Activated T-cell treated with anti-CD3 and anti-CD28 coated beads, Interleukin-2, amount 50 U/mL, for 72 hours (primary cell): ENCODE data around the gene MCC. TPM values are rescaled to one million over a fixed set of nuclear protein-coding genes. Genes with fewer than 3 reads are reported as not detected.
"Not testable (repeated sequence)": the region's sequence is repeated elsewhere in the genome, so short reads cannot be mapped to it uniquely, and the experiment has no call there.

Experiments
- ATAC-seq, 2 donors: fragments of 150-1000 bp; cut with Tn5 transposase; replicated peaks in 1 of 2; 2 replicates each; pipeline ENCODE4 v1.10.0; 2021; ENCODE audit warnings: moderate library complexity in 2 of 2, mild to moderate bottlenecking in 1 of 2
- DNase-seq, 2 donors: peaks; one replicate each; pipeline ENCODE4 v3.0.0; 2021 to 2022; ENCODE audit warnings: mixed read lengths in 1 of 2
- H3K27ac Mint-ChIP-seq: one replicate; pipeline ENCODE4 v1.8.0; 2022; ENCODE audit warnings: mild to moderate bottlenecking, moderate library complexity, mixed read lengths
- H3K27me3 Mint-ChIP-seq: one replicate; pipeline ENCODE4 v1.8.0; 2022; ENCODE audit warnings: low read depth, mixed read lengths
- H3K36me3 Mint-ChIP-seq, 2 donors: one replicate each; pipeline ENCODE4 v1.8.0; 2022; ENCODE audit warnings: mixed read lengths in 2 of 2, mild to moderate bottlenecking in 1 of 2; ENCODE audit not compliant: insufficient read depth in 2 of 2
- H3K4me1 Mint-ChIP-seq: one replicate; pipeline ENCODE4 v1.8.0; 2022; ENCODE audit warnings: low read depth, mixed read lengths
- H3K4me3 Mint-ChIP-seq, 2 donors: one replicate each; pipeline ENCODE4 v1.8.0; 2022; ENCODE audit warnings: mild to moderate bottlenecking in 2 of 2, mixed read lengths in 2 of 2, moderate library complexity in 2 of 2
- H3K9me3 Mint-ChIP-seq, 2 donors: one replicate each; pipeline ENCODE4 v1.8.0; 2022; ENCODE audit warnings: mixed read lengths in 2 of 2
- total RNA-seq, 2 donors: library from RNA; stranded (reverse); gene quantifications; one replicate each; pipeline ENCODE4 v1.2.3, GENCODE V29; 2022

The MCC gene
- total RNA-seq, 2 donors from 2014 or later, result 3.3 to 4.2 TPM

DNA sequence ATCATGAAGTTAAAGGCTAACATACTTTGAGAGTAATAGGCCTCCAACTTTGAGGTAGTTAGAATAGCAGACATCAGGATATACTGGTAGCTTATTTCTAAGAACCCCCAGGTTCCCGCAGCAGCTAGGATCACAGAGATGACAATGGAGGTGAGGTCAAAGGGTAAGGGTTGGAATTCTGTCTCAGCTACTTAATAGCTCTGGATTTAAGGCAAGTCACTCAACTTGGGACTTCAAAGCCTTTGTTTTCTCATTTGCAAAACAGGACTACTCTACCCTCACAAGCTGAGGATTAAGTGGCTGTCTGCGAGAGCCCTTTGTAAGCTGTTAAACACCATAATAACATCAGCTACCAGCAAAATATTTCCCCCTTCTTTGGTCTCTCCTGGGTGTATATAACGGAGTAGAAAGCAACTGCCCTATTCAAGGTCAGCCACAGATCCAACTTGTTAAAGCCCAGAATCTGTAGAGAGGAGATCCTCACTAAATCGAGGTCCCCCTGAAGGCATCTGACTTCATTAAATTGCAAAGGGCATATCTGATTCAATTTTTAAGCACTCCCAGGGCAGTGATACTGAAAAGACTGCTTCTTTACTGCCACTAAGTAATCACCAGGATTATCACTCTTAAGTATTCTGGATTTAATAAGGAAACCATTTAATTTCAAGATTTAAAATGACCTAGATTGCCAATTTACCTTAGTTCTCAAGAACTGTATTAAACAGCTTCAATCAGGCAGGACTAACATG, 407.0 kb downstream of the MCC start:
- H3K27ac Mint-ChIP-seq, result no peak overlapping the region
- H3K27me3 Mint-ChIP-seq, result no peaks in the 10 kb centered on the region
- H3K4me3 Mint-ChIP-seq, result no peak overlapping the region
- H3K4me1 Mint-ChIP-seq, result no peaks in the 10 kb centered on the region
- peaks cover 4 to 6% of the 10 kb centered on the region in 2 donors for H3K9me3 Mint-ChIP-seq
- DNase-seq (no peak), ATAC-seq (no peak)
- peaks cover 0 to 5% of the 10 kb centered on the region in 2 donors for H3K36me3 Mint-ChIP-seq

DNA sequence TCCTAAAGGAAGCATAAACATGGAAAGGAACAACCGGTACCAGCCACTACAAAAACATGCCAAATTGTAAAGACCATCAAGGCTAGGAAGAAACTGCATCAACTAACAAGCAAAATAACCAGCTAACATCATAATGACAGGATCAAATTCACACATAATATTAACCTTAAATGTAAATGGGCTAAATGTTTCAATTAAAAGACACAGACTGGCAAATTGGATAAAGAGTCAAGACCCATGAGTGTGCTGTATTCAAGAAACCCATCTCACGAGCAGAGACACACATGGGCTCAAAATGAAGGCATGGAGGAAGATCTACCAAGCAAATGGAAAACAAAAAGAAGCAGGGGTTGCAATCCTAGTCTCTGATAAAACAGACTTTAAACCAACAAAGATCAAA, 411.6 kb downstream of the MCC start:
- H3K4me1 Mint-ChIP-seq, H3K9me3 Mint-ChIP-seq, H3K27ac Mint-ChIP-seq, ATAC-seq, H3K36me3 Mint-ChIP-seq, H3K27me3 Mint-ChIP-seq, H3K4me3 Mint-ChIP-seq, DNase-seq: not testable (repeated sequence)

DNA sequence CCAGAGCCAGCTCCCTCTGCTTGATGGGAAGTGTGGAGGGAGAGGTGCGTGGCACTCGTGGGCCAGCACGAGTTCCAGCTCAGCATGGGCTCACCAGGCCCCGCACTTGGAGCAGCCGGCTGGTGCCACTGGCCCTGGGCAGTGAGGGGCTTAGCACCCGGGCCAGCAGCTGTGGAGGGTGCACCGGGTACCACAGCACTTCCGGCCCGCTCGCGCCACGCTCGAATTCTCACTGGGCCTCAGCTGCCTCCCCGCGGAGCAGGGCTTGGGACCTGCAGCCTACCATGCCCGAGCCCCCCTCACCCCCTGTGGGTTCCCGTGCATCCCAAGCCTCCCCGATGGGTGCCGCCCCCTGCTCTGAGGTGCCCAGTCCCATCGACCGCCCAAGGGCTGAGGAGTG, 413.2 kb downstream of the MCC start:
- H3K4me3 Mint-ChIP-seq, result no peak overlapping the region
- no peaks in the 10 kb centered on the region for H3K27me3 Mint-ChIP-seq
- DNase-seq (no peak), ATAC-seq (no peak)
- no peak overlapping the region for H3K27ac Mint-ChIP-seq
- peaks cover 6% of the 10 kb centered on the region for H3K4me1 Mint-ChIP-seq
- H3K36me3 Mint-ChIP-seq, result peaks cover 3 to 8% of the 10 kb centered on the region in 2 donors
- H3K9me3 Mint-ChIP-seq, result peaks cover 4 to 8% of the 10 kb centered on the region in 2 donors

DNA sequence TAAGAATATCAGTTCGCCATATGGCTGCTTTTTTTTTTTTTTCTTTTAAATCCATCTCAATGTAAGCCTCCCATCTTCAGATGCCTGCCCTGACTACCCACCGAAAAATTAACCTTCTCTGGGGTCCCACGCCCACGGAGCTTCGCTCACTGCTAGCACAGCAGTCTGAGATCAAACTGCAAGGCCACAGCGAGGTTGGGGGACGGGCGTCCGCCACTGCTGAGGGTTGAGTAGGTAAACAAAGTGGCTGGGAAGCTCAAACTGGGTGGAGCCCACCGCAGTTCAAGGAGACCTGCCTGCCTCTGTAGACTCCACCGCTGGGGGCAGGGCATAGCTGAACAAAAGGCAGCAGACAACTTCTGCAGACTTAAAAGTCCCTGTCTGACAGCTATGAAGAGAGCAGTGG, 414.6 kb downstream of the MCC start:
- H3K36me3 Mint-ChIP-seq, ATAC-seq, H3K4me3 Mint-ChIP-seq, H3K4me1 Mint-ChIP-seq, H3K9me3 Mint-ChIP-seq, H3K27ac Mint-ChIP-seq, H3K27me3 Mint-ChIP-seq: not testable (repeated sequence)
- peak in 1 of 2 donors; percentile 7 for DNase-seq

DNA sequence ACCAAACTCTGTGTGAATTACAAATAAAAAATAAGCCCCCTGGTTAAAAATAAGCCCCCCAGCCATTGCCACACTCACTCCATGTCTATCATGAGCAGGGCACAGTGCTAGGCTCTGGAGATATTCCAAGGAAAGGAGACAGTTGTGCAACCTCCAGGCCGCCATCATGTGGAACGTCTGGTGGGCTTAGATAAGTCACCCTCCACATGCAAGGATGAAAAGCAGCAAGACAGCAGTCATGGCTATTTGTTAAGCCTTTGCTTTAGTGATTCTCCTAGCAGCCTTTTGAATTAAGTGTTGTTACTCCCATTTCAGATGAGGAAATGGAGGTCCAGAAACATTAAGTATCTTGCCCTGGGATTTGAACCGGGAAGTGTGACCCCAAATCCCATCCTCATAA, 416.9 kb downstream of the MCC start:
- Mint-ChIP-seq H3K9me3 (peaks cover 0 to 2% of the 10 kb centered on the region in 2 donors), H3K4me3 (no peak overlapping the region), H3K36me3 (peaks cover 3 to 4% of the 10 kb centered on the region in 2 donors), H3K27ac (no peak overlapping the region), H3K27me3 (no peaks in the 10 kb centered on the region), H3K4me1 (peaks cover 6% of the 10 kb centered on the region)
- DNase-seq, result no peak
- ATAC-seq, result no peak

DNA sequence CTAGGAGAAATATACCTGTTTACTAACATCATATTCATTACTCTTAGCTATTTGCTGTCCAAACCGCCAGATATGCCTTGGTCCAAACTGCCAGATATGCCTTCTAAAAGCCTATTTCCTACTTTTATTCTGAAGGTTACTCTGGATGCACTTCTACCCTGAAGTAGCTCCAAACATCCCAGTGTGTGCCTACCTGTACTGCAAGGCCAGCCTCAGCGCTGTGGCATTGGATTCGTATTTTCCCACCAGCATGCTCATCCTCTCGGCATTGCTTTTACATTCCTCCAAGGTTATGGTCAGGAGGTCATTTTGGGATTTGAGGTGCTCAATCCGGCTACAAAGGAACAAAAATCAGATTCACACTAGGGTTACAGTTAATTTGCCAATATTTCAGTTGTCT, 417.4 kb downstream of the MCC start:
- H3K4me3 Mint-ChIP-seq, result no peak overlapping the region
- DNase-seq, result no peak
- no peak overlapping the region for H3K27ac Mint-ChIP-seq
- peaks cover 1 to 3% of the 10 kb centered on the region in 2 donors for H3K36me3 Mint-ChIP-seq
- no peak for ATAC-seq
- peaks cover 6% of the 10 kb centered on the region for H3K4me1 Mint-ChIP-seq
- H3K27me3 Mint-ChIP-seq, result no peaks in the 10 kb centered on the region
- H3K9me3 Mint-ChIP-seq, result peaks cover 0 to 2% of the 10 kb centered on the region in 2 donors

DNA sequence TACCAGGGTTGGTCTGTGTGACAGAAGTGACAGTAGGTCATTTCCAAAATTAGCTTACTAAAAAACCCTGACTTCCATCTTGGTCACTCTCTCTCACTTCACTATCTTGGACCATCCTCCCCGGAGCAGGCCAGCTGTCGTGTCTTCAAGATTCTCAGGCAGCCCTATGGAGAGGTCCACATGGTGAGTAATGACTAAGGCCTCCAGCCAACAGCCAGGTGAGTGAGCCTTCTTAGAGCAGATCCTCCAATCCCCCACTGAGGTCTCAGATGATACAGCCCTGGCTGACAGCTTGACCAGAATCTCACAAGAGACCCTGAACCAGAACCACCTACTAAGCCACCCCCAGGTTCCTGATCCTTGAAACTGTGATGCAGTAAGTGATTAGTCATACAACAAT, 419.7 kb downstream of the MCC start:
- no peak for DNase-seq

DNA sequence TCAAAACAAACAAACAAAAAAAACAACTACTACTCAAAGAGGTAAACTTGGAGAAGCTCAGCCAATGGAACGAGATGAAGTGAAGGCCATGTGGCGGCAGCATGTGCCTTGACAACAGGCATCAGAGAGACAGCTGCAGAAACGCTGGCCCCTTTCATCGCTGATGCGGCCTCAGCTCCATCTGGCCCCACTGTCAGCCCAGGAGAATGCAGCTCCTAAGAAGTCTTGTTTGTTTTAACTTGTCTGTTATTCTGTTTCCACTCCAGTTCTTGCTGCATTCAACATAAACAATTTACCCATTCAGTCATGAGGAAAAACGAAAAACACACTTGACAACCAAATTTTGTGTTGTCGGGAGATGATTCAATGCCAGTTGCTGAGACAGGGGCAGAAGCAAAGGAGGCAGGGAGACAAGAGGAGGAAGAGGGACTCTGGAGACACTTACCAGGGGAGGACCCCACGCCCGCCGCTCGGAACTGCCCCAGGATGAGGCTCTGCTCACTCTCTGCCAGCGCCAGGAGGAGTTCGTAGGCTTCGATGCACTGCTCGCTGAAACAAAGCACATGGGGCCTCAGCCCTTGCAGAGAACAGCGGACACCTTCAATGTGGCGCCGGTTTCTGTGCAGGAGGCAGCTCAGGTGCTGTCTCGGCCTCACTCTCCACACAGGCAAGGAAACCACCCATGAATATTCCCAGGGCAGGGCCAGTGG, 420.5 kb downstream of the MCC start:
- Mint-ChIP-seq H3K9me3 (no peaks in the 10 kb centered on the region), H3K4me3 (no peak overlapping the region), H3K27ac (no peak overlapping the region), H3K4me1 (peaks cover 13% of the 10 kb centered on the region), H3K36me3 (no peaks in the 10 kb centered on the region), H3K27me3 (no peaks in the 10 kb centered on the region)
- DNase-seq (no peak), ATAC-seq (no peak)

More for the DNA sequence above, 419.7 kb downstream of the MCC start:
- H3K4me1 Mint-ChIP-seq, result peaks cover 10% of the 10 kb centered on the region
- H3K4me3 Mint-ChIP-seq, result no peak overlapping the region
- no peak overlapping the region for H3K27ac Mint-ChIP-seq
- no peak for ATAC-seq
- no peaks in the 10 kb centered on the region for H3K36me3 Mint-ChIP-seq
- H3K9me3 Mint-ChIP-seq, result no peaks in the 10 kb centered on the region
- no peaks in the 10 kb centered on the region for H3K27me3 Mint-ChIP-seq

DNA sequence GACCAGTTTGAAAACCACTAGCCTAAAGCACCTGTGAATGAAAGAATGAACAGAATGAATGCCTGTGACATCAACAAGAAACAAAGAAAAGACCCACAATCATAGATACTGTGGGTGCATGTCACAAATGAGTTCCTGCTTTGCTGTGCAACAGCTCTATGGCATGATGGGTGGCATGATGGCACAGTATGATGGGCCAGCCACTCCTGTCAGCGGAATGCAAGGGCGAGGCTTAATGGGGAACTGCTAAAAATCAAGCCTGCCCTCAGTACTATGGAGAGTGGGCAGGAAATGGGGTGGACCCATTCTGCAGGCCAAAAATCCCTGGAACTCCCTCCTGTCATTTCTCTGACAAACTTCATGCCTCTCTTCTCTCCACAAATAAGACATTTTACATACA, 422.6 kb downstream of the MCC start:
- DNase-seq, result no peak
- no peaks in the 10 kb centered on the region for H3K36me3 Mint-ChIP-seq
- H3K27me3 Mint-ChIP-seq, result no peaks in the 10 kb centered on the region
- no peak overlapping the region for H3K27ac Mint-ChIP-seq
- ATAC-seq, result no peak
- no peak overlapping the region for H3K4me3 Mint-ChIP-seq
- peaks cover 26% of the 10 kb centered on the region for H3K4me1 Mint-ChIP-seq
- H3K9me3 Mint-ChIP-seq, result no peaks in the 10 kb centered on the region

DNA sequence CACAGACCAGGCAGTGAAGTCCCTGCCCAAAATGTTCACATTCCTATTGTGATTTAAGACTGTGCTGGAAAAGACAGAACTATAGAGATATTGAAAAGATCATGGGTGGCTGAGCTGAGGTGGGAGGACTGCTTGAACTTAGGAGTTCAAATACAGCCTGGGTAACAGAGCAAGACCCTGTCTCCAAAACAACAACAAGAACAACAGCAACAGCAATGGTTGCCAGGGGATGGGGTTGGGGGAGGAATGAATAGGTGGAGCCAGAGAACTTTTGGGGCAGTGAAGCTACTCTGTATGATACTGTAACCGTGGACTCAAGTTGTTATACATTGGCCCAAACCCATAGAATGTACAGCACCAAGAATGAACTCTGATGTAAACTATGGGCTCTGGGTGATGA, 423.4 kb downstream of the MCC start:
- no peaks in the 10 kb centered on the region for H3K27me3 Mint-ChIP-seq
- no peak overlapping the region for H3K27ac Mint-ChIP-seq
- H3K36me3 Mint-ChIP-seq, result no peaks in the 10 kb centered on the region
- no peak for DNase-seq
- H3K9me3 Mint-ChIP-seq, result no peaks in the 10 kb centered on the region
- no peak overlapping the region for H3K4me3 Mint-ChIP-seq
- ATAC-seq, result no peak
- peaks cover 26% of the 10 kb centered on the region for H3K4me1 Mint-ChIP-seq

DNA sequence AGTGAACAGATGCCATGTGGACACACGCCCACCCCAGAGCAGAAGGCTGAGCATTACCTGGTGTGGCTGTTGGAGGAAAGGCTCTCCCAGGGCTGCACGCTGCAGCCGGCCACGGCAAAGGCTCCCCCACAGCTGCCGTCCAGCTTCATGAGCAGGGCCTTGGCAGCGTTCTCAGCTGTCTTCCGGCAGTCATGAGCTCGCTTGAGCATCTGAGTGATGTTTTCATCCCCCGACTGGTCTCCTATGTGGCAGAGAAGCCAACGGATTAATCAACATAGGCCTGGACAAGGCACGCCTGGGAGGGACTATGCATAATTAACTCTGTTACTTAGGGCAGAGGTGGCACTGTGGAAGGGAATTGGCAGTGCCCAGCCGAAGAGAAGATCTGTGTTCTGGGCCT, 424.3 kb downstream of the MCC start:
- H3K27ac Mint-ChIP-seq, result no peak overlapping the region
- DNase-seq (no peak), ATAC-seq (no peak)
- no peaks in the 10 kb centered on the region for H3K27me3 Mint-ChIP-seq
- no peaks in the 10 kb centered on the region for H3K9me3 Mint-ChIP-seq
- no peaks in the 10 kb centered on the region for H3K36me3 Mint-ChIP-seq
- H3K4me3 Mint-ChIP-seq, result no peak overlapping the region
- H3K4me1 Mint-ChIP-seq, result peaks cover 26% of the 10 kb centered on the region

DNA sequence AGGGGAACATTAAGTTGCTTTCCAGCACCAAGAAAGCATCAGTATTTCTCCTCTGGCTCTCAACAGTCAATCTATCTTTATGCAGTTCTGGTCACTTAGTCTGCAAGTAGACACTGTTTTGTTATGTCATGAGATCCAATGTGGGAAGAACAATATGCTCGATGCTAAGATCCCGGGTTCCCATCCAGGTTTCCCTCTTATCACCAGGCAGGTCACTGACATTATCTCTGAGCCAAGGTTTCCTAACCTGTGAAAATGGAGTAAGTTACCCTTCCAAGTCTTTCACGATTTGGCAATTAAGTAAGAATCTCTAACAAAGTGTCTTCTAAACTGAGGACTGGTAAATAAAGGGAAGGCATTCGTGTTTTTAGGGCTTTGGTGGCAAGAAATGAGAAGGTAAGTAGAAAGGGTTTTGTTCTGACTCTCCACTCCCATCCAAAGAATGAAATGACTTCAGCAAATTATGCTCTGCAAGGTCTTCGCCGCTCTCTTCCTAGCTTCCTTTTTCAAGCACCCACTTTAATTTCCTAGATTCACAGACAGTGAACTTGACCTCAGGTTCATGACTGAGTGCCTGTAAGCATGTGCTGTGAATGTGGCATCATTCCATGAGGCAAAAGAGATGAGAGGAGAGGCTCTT, 425.3 kb downstream of the MCC start:
- DNase-seq (no peak), ATAC-seq (peak; percentile 54 to 67)
- Mint-ChIP-seq H3K27ac (peak overlapping the region; percentile 40), H3K9me3 (no peaks in the 10 kb centered on the region), H3K36me3 (no peaks in the 10 kb centered on the region), H3K27me3 (no peaks in the 10 kb centered on the region), H3K4me1 (peaks cover 26% of the 10 kb centered on the region), H3K4me3 (peak overlapping the region; percentile 25 to 84)
